ENCODE measurements around the gene KCNJ3. TPM values are rescaled to one million over a fixed set of nuclear protein-coding genes. Genes with fewer than 3 reads are reported as not detected.

The KCNJ3 gene
- total and polyA plus RNA-seq, 7 donors, result 0.04 to 1.0 (median 0.22) TPM; not detected in 2

- TF ChIP-seq, protein P1, sequence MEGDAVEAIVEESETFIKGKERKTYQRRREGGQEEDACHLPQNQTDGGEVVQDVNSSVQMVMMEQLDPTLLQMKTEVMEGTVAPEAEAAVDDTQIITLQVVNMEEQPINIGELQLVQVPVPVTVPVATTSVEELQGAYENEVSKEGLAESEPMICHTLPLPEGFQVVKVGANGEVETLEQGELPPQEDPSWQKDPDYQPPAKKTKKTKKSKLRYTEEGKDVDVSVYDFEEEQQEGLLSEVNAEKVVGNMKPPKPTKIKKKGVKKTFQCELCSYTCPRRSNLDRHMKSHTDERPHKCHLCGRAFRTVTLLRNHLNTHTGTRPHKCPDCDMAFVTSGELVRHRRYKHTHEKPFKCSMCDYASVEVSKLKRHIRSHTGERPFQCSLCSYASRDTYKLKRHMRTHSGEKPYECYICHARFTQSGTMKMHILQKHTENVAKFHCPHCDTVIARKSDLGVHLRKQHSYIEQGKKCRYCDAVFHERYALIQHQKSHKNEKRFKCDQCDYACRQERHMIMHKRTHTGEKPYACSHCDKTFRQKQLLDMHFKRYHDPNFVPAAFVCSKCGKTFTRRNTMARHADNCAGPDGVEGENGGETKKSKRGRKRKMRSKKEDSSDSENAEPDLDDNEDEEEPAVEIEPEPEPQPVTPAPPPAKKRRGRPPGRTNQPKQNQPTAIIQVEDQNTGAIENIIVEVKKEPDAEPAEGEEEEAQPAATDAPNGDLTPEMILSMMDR (IDR thresholded peaks at IDR 0.05), result no peak
- ATAC-seq (no peak), DNase-seq (no peak)
- Histone ChIP-seq H3K27me3 (ENCODE audit: insufficient read depth in 3 of 3, low read length in 2 of 3) (no peaks in the 10 kb centered on the region), H3K27ac (no peak overlapping the region), H3K4me3 (no peak overlapping the region), H3K4me1 (no peaks in the 10 kb centered on the region), H3K9me3 (no peaks in the 10 kb centered on the region), H3K36me3 (ENCODE audit: insufficient read depth in 1 of 2, low read depth in 1 of 2) (no peaks in the 10 kb centered on the region)
- intact Hi-C loops (cut with DNase I), result no loop called here
- WGBS, 3 donors, result 87 to 96% (median 88%) methylated on average over 2 of the region's 2 CpGs
Measured at GRCh38 chr2:154832711-154833110, 134.2 kb downstream of the KCNJ3 start.

DNA sequence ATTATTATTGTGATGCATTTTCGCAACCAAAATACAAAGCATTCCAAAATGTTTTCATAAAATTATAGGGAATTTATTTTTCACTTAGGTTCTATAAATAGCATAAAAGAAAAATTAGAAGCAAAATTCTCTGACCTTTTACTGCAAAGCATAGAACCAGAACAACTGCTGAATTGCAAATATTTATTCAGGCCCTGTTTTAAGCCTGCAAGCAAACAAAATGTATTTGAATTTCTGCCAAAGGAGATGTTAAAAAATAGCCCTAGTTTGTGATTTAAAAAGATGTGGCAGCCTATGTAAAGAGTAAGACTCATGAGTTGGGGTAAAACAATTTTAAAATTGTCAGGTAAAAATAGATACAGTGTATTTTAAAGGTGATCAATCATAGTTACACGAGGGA is 138.1 kb downstream of the KCNJ3 start:
- H3K4me1 ChIP-seq, result no peaks in the 10 kb centered on the region
- no peaks in the 10 kb centered on the region for H3K9me3 ChIP-seq
- DNase-seq, result no peak
- H3K36me3 ChIP-seq (ENCODE audit: insufficient read depth in 1 of 2, low read depth in 1 of 2), result no peaks in the 10 kb centered on the region
- no peak overlapping the region for H3K4me3 ChIP-seq
- TF ChIP-seq, protein P1 (IDR thresholded peaks at IDR 0.05), result no peak
- H3K27me3 ChIP-seq (ENCODE audit: insufficient read depth in 3 of 3, low read length in 2 of 3), result no peaks in the 10 kb centered on the region
- intact Hi-C loops (cut with DNase I), result no loop called here
- no peak for ATAC-seq
- 62 to 66% (median 65%) methylated on average over 2 of the region's 2 CpGs for WGBS, 3 donors
- no peak overlapping the region for H3K27ac ChIP-seq

DNA sequence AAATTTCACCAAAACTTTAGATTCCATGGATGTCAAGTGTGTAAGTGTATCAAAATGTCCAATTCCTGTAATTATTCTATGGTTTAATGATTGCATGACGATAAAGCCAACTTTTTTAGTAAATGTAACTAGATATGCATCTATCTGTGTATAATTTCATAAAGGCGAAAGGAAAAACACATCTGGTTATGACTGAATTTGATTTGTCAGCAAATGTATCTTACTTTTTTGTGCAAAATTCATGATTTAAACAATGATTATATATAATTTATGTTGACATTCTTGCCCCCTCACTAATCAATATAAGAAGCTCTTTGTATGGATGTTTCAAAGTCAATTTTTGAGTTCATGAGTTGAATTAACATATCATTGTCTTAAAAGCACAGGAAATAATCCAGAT is 138.5 kb downstream of the KCNJ3 start:
- intact Hi-C loops (cut with DNase I), result no loop called here
- no peaks in the 10 kb centered on the region for H3K27me3 ChIP-seq (ENCODE audit: insufficient read depth in 3 of 3, low read length in 2 of 3)
- no peak overlapping the region for H3K27ac ChIP-seq
- H3K9me3 ChIP-seq, result no peaks in the 10 kb centered on the region
- TF ChIP-seq, protein P1 (IDR thresholded peaks at IDR 0.05), result no peak
- H3K4me1 ChIP-seq, result no peaks in the 10 kb centered on the region
- DNase-seq (no peak), ATAC-seq (no peak)
- 63 to 69% (median 66%) methylated on average over 2 of the region's 2 CpGs for WGBS, 3 donors
- H3K36me3 ChIP-seq (ENCODE audit: insufficient read depth in 1 of 2, low read depth in 1 of 2), result no peaks in the 10 kb centered on the region
- H3K4me3 ChIP-seq, result no peak overlapping the region

GRCh38 chr2:154844513-154844912 is 146.0 kb downstream of the KCNJ3 start:
- no peaks in the 10 kb centered on the region for H3K27me3 ChIP-seq (ENCODE audit: insufficient read depth in 3 of 3, low read length in 2 of 3)
- ATAC-seq, result no peak
- no peaks in the 10 kb centered on the region for H3K4me1 ChIP-seq
- no peak overlapping the region for H3K27ac ChIP-seq
- no peak overlapping the region for H3K4me3 ChIP-seq
- intact Hi-C loops (cut with DNase I), result no loop called here
- 88 to 90% (median 89%) methylated on average over 7 of the region's 7 CpGs for WGBS, 3 donors
- TF ChIP-seq, protein P1 (IDR thresholded peaks at IDR 0.05), result no peak
- no peak for DNase-seq
- H3K9me3 ChIP-seq, result no peaks in the 10 kb centered on the region
- H3K36me3 ChIP-seq (ENCODE audit: insufficient read depth in 1 of 2, low read depth in 1 of 2), result no peaks in the 10 kb centered on the region

- no peaks in the 10 kb centered on the region for H3K4me1 ChIP-seq
Measured at GRCh38 chr2:154846842-154847241, 148.3 kb downstream of the KCNJ3 start.

More at GRCh38 chr2:154846842-154847241, 148.3 kb downstream of the KCNJ3 start:
- no peak for ATAC-seq
- no peak overlapping the region for H3K4me3 ChIP-seq
- intact Hi-C loops (cut with DNase I), result no loop called here
- TF ChIP-seq, protein P1 (IDR thresholded peaks at IDR 0.05), result no peak
- no peaks in the 10 kb centered on the region for H3K36me3 ChIP-seq (ENCODE audit: insufficient read depth in 1 of 2, low read depth in 1 of 2)
- DNase-seq, result no peak
- 10 to 24% (median 13%) methylated on average over 1 of the region's 1 CpG for WGBS, 3 donors
- no peak overlapping the region for H3K27ac ChIP-seq
- no peaks in the 10 kb centered on the region for H3K9me3 ChIP-seq
- H3K27me3 ChIP-seq (ENCODE audit: insufficient read depth in 3 of 3, low read length in 2 of 3), result no peaks in the 10 kb centered on the region

Data from psoas muscle (tissue), 8 donors.